ENCODE measurements around the gene GSTA5.

DNA sequence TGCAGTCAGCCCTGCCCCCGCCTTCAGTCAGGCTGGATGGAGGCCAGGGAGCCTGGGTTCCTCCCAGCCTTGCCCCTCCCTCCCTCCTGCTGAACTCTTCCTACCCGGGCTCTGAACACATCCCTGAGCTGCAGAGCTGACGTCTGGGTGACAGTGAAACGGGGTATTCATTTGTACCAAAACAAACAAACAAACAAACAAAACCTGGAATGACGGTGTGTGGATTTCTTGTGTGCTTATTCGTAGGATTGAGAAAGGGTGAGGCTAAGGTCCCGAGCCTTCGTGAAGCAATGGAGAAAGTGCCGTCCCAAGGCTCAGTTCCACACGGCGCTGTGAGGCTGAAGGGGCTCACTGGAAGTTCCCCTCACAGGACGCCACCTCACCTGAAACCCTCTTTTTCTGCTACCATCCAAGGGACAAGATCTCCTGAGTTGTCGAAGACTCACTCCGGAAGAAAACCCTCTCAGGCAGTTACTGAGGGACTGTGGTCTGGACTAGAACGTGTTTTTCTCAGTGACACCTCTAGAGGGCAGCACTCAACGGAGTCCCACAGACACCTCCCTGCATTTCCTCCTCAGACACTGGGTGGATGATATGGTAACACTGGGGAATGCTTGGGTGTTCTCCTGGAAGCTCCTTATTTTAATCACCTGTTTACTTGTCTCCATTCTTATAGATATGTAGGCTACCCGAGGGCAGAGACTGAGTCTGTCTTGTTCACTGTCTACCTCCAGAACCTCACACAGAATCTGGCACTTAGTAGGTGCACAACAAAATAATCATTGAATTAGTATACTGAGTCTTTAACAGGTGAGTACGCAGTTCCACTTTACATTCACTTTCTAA is 41.6 kb upstream of the GSTA5 start:
- TF ChIP-seq BACH2 (CRISPR knock-in tag; IDR thresholded peaks at IDR 0.05; ENCODE audit: borderline replicate concordance) (no peak), TOX (CRISPR knock-in tag; IDR thresholded peaks at IDR 0.05; ENCODE audit: borderline replicate concordance) (no peak), RARB (CRISPR knock-in tag; IDR thresholded peaks at IDR 0.05) (no peak), ZNF565 (CRISPR knock-in tag; conservative IDR thresholded peaks at IDR 0.05; ENCODE audit: low read depth) (no peak), ISL1 (CRISPR knock-in tag; IDR thresholded peaks at IDR 0.05) (no peak), PATZ1 (CRISPR knock-in tag; IDR thresholded peaks at IDR 0.05; ENCODE audit: borderline replicate concordance) (no peak), ZNF70 (CRISPR knock-in tag; IDR thresholded peaks at IDR 0.05) (no peak)
- TF ChIP-seq, protein P1, sequence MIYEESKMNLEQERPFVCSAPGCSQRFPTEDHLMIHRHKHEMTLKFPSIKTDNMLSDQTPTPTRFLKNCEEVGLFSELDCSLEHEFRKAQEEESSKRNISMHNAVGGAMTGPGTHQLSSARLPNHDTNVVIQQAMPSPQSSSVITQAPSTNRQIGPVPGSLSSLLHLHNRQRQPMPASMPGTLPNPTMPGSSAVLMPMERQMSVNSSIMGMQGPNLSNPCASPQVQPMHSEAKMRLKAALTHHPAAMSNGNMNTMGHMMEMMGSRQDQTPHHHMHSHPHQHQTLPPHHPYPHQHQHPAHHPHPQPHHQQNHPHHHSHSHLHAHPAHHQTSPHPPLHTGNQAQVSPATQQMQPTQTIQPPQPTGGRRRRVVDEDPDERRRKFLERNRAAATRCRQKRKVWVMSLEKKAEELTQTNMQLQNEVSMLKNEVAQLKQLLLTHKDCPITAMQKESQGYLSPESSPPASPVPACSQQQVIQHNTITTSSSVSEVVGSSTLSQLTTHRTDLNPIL (CRISPR knock-in tag; IDR thresholded peaks at IDR 0.05; ENCODE audit: low read depth), result no peak
- TF ChIP-seq, protein P2, sequence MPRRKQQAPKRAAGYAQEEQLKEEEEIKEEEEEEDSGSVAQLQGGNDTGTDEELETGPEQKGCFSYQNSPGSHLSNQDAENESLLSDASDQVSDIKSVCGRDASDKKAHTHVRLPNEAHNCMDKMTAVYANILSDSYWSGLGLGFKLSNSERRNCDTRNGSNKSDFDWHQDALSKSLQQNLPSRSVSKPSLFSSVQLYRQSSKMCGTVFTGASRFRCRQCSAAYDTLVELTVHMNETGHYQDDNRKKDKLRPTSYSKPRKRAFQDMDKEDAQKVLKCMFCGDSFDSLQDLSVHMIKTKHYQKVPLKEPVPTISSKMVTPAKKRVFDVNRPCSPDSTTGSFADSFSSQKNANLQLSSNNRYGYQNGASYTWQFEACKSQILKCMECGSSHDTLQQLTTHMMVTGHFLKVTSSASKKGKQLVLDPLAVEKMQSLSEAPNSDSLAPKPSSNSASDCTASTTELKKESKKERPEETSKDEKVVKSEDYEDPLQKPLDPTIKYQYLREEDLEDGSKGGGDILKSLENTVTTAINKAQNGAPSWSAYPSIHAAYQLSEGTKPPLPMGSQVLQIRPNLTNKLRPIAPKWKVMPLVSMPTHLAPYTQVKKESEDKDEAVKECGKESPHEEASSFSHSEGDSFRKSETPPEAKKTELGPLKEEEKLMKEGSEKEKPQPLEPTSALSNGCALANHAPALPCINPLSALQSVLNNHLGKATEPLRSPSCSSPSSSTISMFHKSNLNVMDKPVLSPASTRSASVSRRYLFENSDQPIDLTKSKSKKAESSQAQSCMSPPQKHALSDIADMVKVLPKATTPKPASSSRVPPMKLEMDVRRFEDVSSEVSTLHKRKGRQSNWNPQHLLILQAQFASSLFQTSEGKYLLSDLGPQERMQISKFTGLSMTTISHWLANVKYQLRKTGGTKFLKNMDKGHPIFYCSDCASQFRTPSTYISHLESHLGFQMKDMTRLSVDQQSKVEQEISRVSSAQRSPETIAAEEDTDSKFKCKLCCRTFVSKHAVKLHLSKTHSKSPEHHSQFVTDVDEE (CRISPR knock-in tag; IDR thresholded peaks at IDR 0.05), result no peak

Data from SK-N-SH treated with all-trans-retinoic acid at 6 μM for 48 hours (cell line).